Testis (tissue), 3 donors: ENCODE results near the gene ZCCHC7. TPM values are rescaled to one million over a fixed set of nuclear protein-coding genes. Genes with fewer than 3 reads are reported as not detected.

Source experiments
- DNase-seq: peaks from one replicate; pipeline ENCODE4 v3.0.0-alpha.2; 2019
- H3K27ac ChIP-seq, 2 donors: fragments of 200-600 bp; sonication (generic); one replicate each; pipeline ENCODE4 v1.5.1; 2019
- H3K27me3 ChIP-seq: fragments of 200-600 bp; sonication (generic); one replicate; pipeline ENCODE4 v1.5.1; 2019
- H3K36me3 ChIP-seq: fragments of 200-600 bp; sonication (generic); one replicate; pipeline ENCODE4 v1.5.1; 2017; ENCODE audit warnings: low read depth; ENCODE audit errors: missing control alignments
- H3K4me1 ChIP-seq: fragments of 200-600 bp; sonication (generic); one replicate; pipeline ENCODE4 v1.5.1; 2019
- H3K4me3 ChIP-seq, 2 donors: fragments of 200-600 bp; sonication (generic); one replicate each; pipeline ENCODE4 v1.5.1; 2017 to 2019
- H3K9me3 ChIP-seq: fragments of 200-600 bp; sonication (generic); one replicate; pipeline ENCODE4 v1.5.1; 2017
- POLR2A ChIP-seq: fragments of 450-650 bp; IDR thresholded peaks from one replicate; pipeline ENCODE4 v1.6.1; 2017; ENCODE audit warnings: antibody characterized with exemption, mild to moderate bottlenecking, moderate library complexity
- WGBS, 2 donors: methylation state at CpG; one replicate each; pipeline ENCODE4 v1.1.5; 2018; 5-methylcytosine and 5-hydroxymethylcytosine counted together
- intact Hi-C: fragments of 100-400 bp; cut with DNase I; formaldehyde crosslinking; loops from one replicate; pipeline ENCODE4 v1.15.1; 2023; ENCODE audit warnings: low total_unique reads
- polyA plus RNA-seq: library from polyadenylated mRNA; stranded (reverse); fragments of 350-450 nt; fragmentation: Illumina TruSeq; extraction: RNeasy Lipid Tissue Mini Kit (QIAGEN cat#74804); gene quantifications from one replicate; pipeline ENCODE4 v1.2.3, GENCODE V29; 2014; ENCODE audit warnings: low read depth, low replicate concordance; ENCODE audit not compliant: insufficient read depth
- total RNA-seq, 2 donors: library from RNA; depleted of rRNA; stranded (reverse); fragments of >200 nt; gene quantifications; one replicate each; pipeline ENCODE4 v1.2.3, GENCODE V29; 2016
- TF ChIP-seq, protein P1 (sequence below), 3 experiments: fragments of 450-650 bp in 2 of 3; fragments of 200-600 bp in 1 of 3; sonication (generic) in 1 of 3; IDR thresholded peaks; one replicate each; pipeline ENCODE4 v1.5.1; 2016 to 2019; ENCODE audit warnings: antibody characterized with exemption in 3 of 3, mild to moderate bottlenecking in 2 of 3, moderate library complexity in 1 of 3

ZCCHC7 gene
- total and polyA plus RNA-seq, 3 donors from 2014 or later = 14.4 to 20.6 (median 18.5) TPM

DNA sequence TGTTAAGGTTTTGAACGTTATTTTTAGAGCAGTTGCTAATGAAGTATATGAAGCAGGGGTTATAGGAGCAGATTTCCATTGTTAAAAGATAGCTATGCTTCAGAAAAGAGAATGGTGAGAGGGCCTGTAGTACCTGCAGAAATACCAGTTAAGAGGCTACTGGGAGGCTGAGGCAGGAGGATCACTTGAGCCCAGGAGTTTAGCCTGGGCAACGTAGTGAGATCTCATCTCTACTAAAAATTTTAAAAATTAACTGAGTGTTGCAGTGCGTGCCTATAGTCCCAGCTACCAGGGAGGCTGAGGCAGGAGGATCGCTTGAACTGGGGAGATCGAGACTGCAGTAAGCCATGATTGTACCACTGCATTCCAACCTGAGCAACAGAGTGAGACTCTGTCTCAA is 148.8 kb downstream of the ZCCHC7 start:
- H3K4me1 ChIP-seq = no peaks in the 10 kb centered on the region
- no peak overlapping the region for H3K27ac ChIP-seq
- TF ChIP-seq, protein P1, sequence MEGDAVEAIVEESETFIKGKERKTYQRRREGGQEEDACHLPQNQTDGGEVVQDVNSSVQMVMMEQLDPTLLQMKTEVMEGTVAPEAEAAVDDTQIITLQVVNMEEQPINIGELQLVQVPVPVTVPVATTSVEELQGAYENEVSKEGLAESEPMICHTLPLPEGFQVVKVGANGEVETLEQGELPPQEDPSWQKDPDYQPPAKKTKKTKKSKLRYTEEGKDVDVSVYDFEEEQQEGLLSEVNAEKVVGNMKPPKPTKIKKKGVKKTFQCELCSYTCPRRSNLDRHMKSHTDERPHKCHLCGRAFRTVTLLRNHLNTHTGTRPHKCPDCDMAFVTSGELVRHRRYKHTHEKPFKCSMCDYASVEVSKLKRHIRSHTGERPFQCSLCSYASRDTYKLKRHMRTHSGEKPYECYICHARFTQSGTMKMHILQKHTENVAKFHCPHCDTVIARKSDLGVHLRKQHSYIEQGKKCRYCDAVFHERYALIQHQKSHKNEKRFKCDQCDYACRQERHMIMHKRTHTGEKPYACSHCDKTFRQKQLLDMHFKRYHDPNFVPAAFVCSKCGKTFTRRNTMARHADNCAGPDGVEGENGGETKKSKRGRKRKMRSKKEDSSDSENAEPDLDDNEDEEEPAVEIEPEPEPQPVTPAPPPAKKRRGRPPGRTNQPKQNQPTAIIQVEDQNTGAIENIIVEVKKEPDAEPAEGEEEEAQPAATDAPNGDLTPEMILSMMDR (IDR thresholded peaks at IDR 0.05) = no peak
- no peak for TF ChIP-seq POLR2A
- H3K27me3 ChIP-seq = no peaks in the 10 kb centered on the region
- intact Hi-C loops = no loop called here
- no peaks in the 10 kb centered on the region for H3K36me3 ChIP-seq
- H3K4me3 ChIP-seq = no peak overlapping the region
- DNase-seq = no peak
- no peaks in the 10 kb centered on the region for H3K9me3 ChIP-seq
- 92 to 96% methylated on average over 3 to 5 of the region's 5 CpGs for WGBS, 2 donors

DNA sequence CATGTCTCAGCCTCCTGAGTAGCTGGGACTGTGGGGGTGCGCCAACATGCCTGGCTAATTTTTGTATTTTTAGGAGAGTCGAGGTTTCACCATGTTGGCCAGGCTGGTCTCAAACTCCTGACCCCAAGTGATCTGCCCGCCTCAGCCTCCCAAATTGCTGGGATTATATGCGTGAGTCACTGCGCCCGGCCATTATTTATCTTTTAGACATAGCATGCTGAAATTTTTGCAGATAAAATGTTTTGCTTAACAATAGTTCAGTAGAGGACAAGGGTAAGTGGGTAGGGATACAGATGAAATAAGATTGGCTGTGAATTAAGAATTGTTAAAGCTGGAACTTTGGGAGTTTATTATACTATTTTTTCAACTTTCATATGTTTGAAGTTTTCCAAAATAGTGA is 151.3 kb downstream of the ZCCHC7 start:
- Histone ChIP-seq H3K4me3 (no peak overlapping the region), H3K36me3 (no peaks in the 10 kb centered on the region), H3K27ac (no peak overlapping the region), H3K27me3 (no peaks in the 10 kb centered on the region), H3K4me1 (no peaks in the 10 kb centered on the region), H3K9me3 (no peaks in the 10 kb centered on the region)
- TF ChIP-seq, protein P1 (IDR thresholded peaks at IDR 0.05) = no peak
- TF ChIP-seq POLR2A = no peak
- DNase-seq = no peak
- WGBS, 2 donors = 94% methylated on average over 6 of the region's 6 CpGs
- intact Hi-C loops = no loop called here

DNA sequence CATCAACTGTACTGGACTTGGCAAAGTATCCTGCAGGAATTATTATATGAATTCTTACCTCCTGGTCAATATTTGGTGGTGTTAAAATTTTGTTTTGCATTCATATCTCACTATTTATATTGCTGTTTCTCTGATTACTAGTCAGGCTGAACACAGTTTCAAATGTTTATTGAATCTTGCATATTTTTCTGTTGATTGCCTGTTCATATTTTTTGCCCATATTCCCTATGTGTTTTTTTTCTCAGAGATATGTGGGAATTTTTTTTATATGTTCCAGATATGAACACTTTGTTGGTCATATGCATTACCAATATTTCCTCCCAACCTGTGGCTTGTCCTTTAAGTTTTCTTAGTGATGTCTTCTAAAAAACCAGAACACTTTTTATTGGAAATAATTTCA is 153.2 kb downstream of the ZCCHC7 start:
- no peaks in the 10 kb centered on the region for H3K4me1 ChIP-seq
- no peak overlapping the region for H3K4me3 ChIP-seq
- no peak for DNase-seq
- H3K9me3 ChIP-seq = no peaks in the 10 kb centered on the region
- H3K27ac ChIP-seq = no peak overlapping the region
- no peaks in the 10 kb centered on the region for H3K36me3 ChIP-seq
- intact Hi-C loops = no loop called here
- no peaks in the 10 kb centered on the region for H3K27me3 ChIP-seq
- TF ChIP-seq, protein P1 (IDR thresholded peaks at IDR 0.05) = no peak
- no peak for TF ChIP-seq POLR2A

DNA sequence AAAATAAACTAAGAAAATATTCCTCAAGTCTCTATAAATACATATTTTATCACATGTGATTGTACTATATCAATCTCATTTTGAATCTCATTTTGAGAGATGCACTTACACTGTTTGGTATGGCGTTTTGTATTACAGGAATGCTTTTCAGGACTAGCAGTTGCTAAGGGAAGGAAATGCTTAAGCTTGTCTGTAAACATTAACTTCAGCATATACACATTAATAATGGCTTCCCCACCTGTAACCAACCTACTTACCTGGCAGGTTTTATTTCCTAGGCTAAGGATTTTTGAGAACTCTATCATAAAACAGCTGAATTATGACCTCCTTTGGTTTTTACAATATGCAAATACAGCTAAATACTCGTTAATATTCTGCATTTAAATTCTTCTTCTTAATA is 161.2 kb downstream of the ZCCHC7 start:
- WGBS, 2 donors = 90 to 92% methylated on average over 2 of the region's 2 CpGs
- H3K36me3 ChIP-seq = no peaks in the 10 kb centered on the region

More for the DNA sequence above, 161.2 kb downstream of the ZCCHC7 start:
- intact Hi-C loops = no loop called here
- Histone ChIP-seq H3K27ac (no peak overlapping the region), H3K27me3 (no peaks in the 10 kb centered on the region), H3K9me3 (no peaks in the 10 kb centered on the region), H3K4me3 (no peak overlapping the region), H3K4me1 (no peaks in the 10 kb centered on the region)
- TF ChIP-seq, protein P1 (IDR thresholded peaks at IDR 0.05) = no peak
- TF ChIP-seq POLR2A = no peak
- no peak for DNase-seq
